HL-60 (cell line): ENCODE measurements around the gene NME7.

Source experiments
- GABPA ChIP-seq: IDR thresholded peaks from 2 replicates; pipeline ENCODE4 v1.6.1; 2012; ENCODE audit warnings: low read depth
- TF ChIP-seq, protein P1 (sequence below): IDR thresholded peaks from one replicate; pipeline ENCODE4 v1.5.1; 2011; ENCODE audit warnings: low read length, control low read depth, inconsistent platforms; ENCODE audit not compliant: insufficient read depth
- TF ChIP-seq, protein P2 (sequence below): IDR thresholded peaks from 2 replicates; pipeline ENCODE4 v1.6.1; 2012; ENCODE audit warnings: low read depth; ENCODE audit not compliant: insufficient replicate concordance

GRCh38 chr1:169236880-169237279 lies 130.7 kb downstream of the NME7 start:
- TF ChIP-seq, protein P1, sequence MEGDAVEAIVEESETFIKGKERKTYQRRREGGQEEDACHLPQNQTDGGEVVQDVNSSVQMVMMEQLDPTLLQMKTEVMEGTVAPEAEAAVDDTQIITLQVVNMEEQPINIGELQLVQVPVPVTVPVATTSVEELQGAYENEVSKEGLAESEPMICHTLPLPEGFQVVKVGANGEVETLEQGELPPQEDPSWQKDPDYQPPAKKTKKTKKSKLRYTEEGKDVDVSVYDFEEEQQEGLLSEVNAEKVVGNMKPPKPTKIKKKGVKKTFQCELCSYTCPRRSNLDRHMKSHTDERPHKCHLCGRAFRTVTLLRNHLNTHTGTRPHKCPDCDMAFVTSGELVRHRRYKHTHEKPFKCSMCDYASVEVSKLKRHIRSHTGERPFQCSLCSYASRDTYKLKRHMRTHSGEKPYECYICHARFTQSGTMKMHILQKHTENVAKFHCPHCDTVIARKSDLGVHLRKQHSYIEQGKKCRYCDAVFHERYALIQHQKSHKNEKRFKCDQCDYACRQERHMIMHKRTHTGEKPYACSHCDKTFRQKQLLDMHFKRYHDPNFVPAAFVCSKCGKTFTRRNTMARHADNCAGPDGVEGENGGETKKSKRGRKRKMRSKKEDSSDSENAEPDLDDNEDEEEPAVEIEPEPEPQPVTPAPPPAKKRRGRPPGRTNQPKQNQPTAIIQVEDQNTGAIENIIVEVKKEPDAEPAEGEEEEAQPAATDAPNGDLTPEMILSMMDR = no peak
- TF ChIP-seq, protein P2, sequence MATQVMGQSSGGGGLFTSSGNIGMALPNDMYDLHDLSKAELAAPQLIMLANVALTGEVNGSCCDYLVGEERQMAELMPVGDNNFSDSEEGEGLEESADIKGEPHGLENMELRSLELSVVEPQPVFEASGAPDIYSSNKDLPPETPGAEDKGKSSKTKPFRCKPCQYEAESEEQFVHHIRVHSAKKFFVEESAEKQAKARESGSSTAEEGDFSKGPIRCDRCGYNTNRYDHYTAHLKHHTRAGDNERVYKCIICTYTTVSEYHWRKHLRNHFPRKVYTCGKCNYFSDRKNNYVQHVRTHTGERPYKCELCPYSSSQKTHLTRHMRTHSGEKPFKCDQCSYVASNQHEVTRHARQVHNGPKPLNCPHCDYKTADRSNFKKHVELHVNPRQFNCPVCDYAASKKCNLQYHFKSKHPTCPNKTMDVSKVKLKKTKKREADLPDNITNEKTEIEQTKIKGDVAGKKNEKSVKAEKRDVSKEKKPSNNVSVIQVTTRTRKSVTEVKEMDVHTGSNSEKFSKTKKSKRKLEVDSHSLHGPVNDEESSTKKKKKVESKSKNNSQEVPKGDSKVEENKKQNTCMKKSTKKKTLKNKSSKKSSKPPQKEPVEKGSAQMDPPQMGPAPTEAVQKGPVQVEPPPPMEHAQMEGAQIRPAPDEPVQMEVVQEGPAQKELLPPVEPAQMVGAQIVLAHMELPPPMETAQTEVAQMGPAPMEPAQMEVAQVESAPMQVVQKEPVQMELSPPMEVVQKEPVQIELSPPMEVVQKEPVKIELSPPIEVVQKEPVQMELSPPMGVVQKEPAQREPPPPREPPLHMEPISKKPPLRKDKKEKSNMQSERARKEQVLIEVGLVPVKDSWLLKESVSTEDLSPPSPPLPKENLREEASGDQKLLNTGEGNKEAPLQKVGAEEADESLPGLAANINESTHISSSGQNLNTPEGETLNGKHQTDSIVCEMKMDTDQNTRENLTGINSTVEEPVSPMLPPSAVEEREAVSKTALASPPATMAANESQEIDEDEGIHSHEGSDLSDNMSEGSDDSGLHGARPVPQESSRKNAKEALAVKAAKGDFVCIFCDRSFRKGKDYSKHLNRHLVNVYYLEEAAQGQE = no peak
- TF ChIP-seq GABPA = no peak
